GM12892 (cell line): ENCODE measurements around the gene APBA2.

ENCODE experiments used
- POLR2A ChIP-seq: IDR thresholded peaks from 2 replicates; pipeline ENCODE4 v1.6.1; 2011; ENCODE audit warnings: low read depth, low read length, control low read depth
- POLR2AphosphoS5 ChIP-seq: IDR thresholded peaks from 2 replicates; pipeline ENCODE4 v1.6.1; 2011; ENCODE audit warnings: low read depth, low read length, control low read depth
- TAF1 ChIP-seq: IDR thresholded peaks from 2 replicates; pipeline ENCODE4 v1.6.1; 2011; ENCODE audit warnings: low read depth, mild to moderate bottlenecking, control low read depth, low read length, borderline replicate concordance

DNA sequence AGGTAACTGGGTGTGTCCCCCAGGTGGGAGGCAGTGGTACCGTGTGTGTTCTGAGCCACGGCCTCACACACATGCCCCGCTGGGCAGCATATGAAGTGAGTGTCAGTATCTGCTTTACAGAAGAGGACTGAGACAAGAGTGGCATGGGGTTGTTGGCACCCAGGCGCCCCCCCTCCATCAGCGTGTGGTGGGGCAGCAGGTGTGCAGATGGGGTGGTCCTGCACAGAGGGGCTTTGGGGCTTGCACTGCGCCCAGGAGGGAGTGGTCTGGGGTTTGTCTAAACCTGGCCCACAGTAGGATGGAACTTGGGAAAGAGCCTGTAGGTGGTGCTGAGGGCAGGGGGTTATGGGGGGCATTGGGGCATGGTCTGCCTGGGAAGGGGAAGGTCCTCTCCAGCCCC is 176.0 kb downstream of the APBA2 start:
- TF ChIP-seq TAF1 (no peak), POLR2A (no peak), POLR2AphosphoS5 (no peak)
